ENCODE results near the gene FAM20C.
"Not testable (repeated sequence)": the region's sequence is repeated elsewhere in the genome, so short reads cannot be mapped to it uniquely, and the experiment has no call there.

FAM20C gene

DNA sequence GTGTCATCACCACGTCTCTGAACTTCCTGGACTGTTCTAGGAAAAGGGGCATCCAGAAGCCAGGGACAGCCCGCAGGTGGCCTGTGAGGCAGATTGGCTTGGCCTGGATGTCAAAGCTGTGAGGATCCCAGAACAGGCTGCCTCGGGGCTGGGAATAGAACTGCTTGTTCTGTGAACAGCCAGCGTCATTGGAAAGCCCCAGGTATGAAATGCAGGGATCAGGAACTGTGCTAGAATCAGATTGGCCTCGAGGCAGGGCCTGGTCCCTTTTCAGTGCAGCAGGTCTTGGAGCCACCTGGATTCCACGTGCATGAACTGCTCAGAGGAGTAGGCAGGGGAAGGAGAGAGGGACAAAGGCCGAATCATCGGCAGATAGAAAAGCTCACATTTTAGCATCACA is 44.6 kb downstream of the FAM20C start:
- Mint-ChIP-seq H3K27ac (no peak overlapping the region), H3K4me3 (no peak overlapping the region), H3K4me1 (ENCODE audit: low read depth) (no peaks in the 10 kb centered on the region), H3K36me3 (ENCODE audit: low read depth) (no peaks in the 10 kb centered on the region), H3K9me3 (no peaks in the 10 kb centered on the region), H3K27me3 (ENCODE audit: low read depth) (no peaks in the 10 kb centered on the region)

- Mint-ChIP-seq H3K27me3 (ENCODE audit: low read depth) (no peaks in the 10 kb centered on the region), H3K4me1 (ENCODE audit: low read depth) (no peaks in the 10 kb centered on the region), H3K4me3 (no peak overlapping the region), H3K27ac (no peak overlapping the region), H3K36me3 (ENCODE audit: low read depth) (no peaks in the 10 kb centered on the region), H3K9me3 (no peaks in the 10 kb centered on the region)
Observed at GRCh38 chr7:237385-237784, 45.0 kb downstream of the FAM20C start.

DNA sequence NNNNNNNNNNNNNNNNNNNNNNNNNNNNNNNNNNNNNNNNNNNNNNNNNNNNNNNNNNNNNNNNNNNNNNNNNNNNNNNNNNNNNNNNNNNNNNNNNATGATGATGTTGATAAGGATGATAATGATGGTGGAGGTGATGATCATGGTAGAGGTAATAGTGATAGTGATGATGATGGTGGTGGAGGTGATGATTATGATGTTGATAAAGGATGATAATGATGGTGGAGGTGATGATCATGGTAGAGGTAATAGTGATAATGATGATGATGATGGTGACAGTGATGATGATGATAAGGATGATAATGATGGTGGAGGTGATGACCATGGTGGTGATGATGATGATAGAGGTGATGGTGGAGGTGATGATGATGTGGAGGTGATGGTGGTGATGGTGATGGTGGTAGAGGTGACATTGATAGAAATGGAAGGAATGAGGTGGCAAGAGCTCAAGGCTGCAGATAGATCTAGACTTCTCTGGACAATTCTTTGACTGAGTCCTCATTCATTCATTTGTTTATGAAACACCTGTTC is 47.8 kb downstream of the FAM20C start:
- Mint-ChIP-seq H3K27ac (no peak overlapping the region), H3K4me1 (ENCODE audit: low read depth) (no peaks in the 10 kb centered on the region), H3K9me3 (no peaks in the 10 kb centered on the region), H3K27me3 (ENCODE audit: low read depth) (no peaks in the 10 kb centered on the region), H3K36me3 (ENCODE audit: low read depth) (no peaks in the 10 kb centered on the region), H3K4me3 (no peak overlapping the region)

- H3K9me3 Mint-ChIP-seq, result no peaks in the 10 kb centered on the region
- H3K27ac Mint-ChIP-seq, result no peak overlapping the region
- no peaks in the 10 kb centered on the region for H3K4me1 Mint-ChIP-seq (ENCODE audit: low read depth)
- no peak overlapping the region for H3K4me3 Mint-ChIP-seq
- no peaks in the 10 kb centered on the region for H3K27me3 Mint-ChIP-seq (ENCODE audit: low read depth)
- no peaks in the 10 kb centered on the region for H3K36me3 Mint-ChIP-seq (ENCODE audit: low read depth)
Observed at GRCh38 chr7:240887-241421, 48.6 kb downstream of the FAM20C start.

- Mint-ChIP-seq H3K27me3 (ENCODE audit: low read depth) (no peaks in the 10 kb centered on the region), H3K36me3 (ENCODE audit: low read depth) (no peaks in the 10 kb centered on the region), H3K27ac (no peak overlapping the region), H3K9me3 (no peaks in the 10 kb centered on the region), H3K4me3 (no peak overlapping the region), H3K4me1 (ENCODE audit: low read depth) (no peaks in the 10 kb centered on the region)
Observed at GRCh38 chr7:241513-241912, 49.1 kb downstream of the FAM20C start.

- H3K4me3 Mint-ChIP-seq; H3K4me1 Mint-ChIP-seq (ENCODE audit: low read depth); H3K27me3 Mint-ChIP-seq (ENCODE audit: low read depth): not testable (repeated sequence)
Observed at GRCh38 chr7:242826-243579, 50.6 kb downstream of the FAM20C start.

DNA sequence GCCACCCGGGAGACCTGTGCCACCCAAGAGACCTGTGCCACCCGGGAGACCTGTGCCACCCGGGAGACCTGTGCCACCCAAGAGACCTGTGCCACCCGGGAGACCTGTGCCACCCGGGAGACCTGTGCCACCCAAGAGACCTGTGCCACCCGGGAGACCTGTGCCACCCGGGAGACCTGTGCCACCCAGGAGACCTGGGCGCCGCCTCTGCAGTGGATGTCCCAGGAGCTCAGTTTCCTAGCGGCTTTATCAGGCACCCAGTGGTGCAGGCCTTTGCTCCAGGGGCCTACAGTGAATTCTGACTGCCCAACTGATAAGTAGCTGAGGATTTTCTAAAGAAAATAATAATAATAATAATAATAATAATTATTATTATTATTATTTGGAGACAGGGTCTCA is 51.2 kb downstream of the FAM20C start:
- H3K4me3 Mint-ChIP-seq; H3K9me3 Mint-ChIP-seq; H3K27ac Mint-ChIP-seq; H3K27me3 Mint-ChIP-seq (ENCODE audit: low read depth); H3K4me1 Mint-ChIP-seq (ENCODE audit: low read depth); H3K36me3 Mint-ChIP-seq (ENCODE audit: low read depth): not testable (repeated sequence)

More at GRCh38 chr7:242826-243579, 50.6 kb downstream of the FAM20C start:
- H3K27ac Mint-ChIP-seq; H3K9me3 Mint-ChIP-seq; H3K36me3 Mint-ChIP-seq (ENCODE audit: low read depth): not testable (repeated sequence)

- Mint-ChIP-seq H3K27me3 (ENCODE audit: low read depth) (no peaks in the 10 kb centered on the region), H3K4me1 (ENCODE audit: low read depth) (no peaks in the 10 kb centered on the region), H3K4me3 (no peak overlapping the region), H3K27ac (no peak overlapping the region), H3K9me3 (no peaks in the 10 kb centered on the region), H3K36me3 (ENCODE audit: low read depth) (no peaks in the 10 kb centered on the region)
Observed at GRCh38 chr7:244974-245373, 52.6 kb downstream of the FAM20C start.

DNA sequence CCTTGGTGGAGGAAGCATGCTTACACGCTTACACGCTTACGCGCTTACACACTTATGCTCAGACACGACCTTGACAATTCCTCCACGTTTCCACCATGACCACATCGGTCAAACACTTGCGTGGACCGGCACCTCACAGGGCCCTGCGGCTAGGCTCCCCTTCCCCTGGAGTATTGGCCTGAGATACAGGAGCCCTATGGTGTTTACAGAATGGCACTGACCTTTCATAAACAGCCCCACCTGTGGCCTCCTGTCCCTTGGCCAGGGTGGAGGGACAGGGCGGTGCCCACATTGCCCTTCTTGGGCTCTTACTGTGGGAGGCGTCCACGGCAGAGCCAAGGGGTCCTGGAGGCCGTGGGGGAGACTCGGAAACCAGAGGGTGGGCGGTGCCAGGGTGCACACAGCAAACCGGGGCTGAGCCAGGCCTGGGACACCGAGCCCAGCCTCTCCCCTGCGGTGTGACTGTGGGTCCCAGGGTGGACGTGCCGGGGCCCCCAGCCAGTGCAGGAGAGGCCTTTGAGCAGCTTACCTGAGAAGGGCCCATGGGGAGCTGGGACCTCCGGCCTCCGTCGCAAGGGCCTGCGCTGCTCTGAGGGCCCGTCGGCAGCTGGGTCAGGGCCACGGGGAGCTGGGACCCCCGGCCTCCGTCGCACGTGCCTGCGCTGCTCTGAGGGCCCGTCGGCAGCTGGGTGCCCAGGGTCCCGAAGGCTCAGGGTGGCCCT is 53.4 kb downstream of the FAM20C start:
- Mint-ChIP-seq H3K36me3 (ENCODE audit: low read depth) (no peaks in the 10 kb centered on the region), H3K27me3 (ENCODE audit: low read depth) (no peaks in the 10 kb centered on the region), H3K4me3 (no peak overlapping the region), H3K4me1 (ENCODE audit: low read depth) (no peaks in the 10 kb centered on the region), H3K9me3 (no peaks in the 10 kb centered on the region), H3K27ac (no peak overlapping the region)

GRCh38 chr7:246451-246850 is 54.1 kb downstream of the FAM20C start:
- H3K4me3 Mint-ChIP-seq, result no peak overlapping the region
- no peaks in the 10 kb centered on the region for H3K36me3 Mint-ChIP-seq (ENCODE audit: low read depth)
- H3K27ac Mint-ChIP-seq, result no peak overlapping the region
- no peaks in the 10 kb centered on the region for H3K4me1 Mint-ChIP-seq (ENCODE audit: low read depth)
- H3K27me3 Mint-ChIP-seq (ENCODE audit: low read depth), result no peaks in the 10 kb centered on the region
- H3K9me3 Mint-ChIP-seq, result no peaks in the 10 kb centered on the region

GRCh38 chr7:247181-247580 is 54.8 kb downstream of the FAM20C start:
- Mint-ChIP-seq H3K27me3 (ENCODE audit: low read depth) (no peaks in the 10 kb centered on the region), H3K4me3 (no peak overlapping the region), H3K27ac (no peak overlapping the region), H3K9me3 (no peaks in the 10 kb centered on the region), H3K36me3 (ENCODE audit: low read depth) (no peaks in the 10 kb centered on the region), H3K4me1 (ENCODE audit: low read depth) (no peaks in the 10 kb centered on the region)

GRCh38 chr7:247636-248035 is 55.3 kb downstream of the FAM20C start:
- no peaks in the 10 kb centered on the region for H3K27me3 Mint-ChIP-seq (ENCODE audit: low read depth)
- no peak overlapping the region for H3K4me3 Mint-ChIP-seq
- no peaks in the 10 kb centered on the region for H3K36me3 Mint-ChIP-seq (ENCODE audit: low read depth)
- no peak overlapping the region for H3K27ac Mint-ChIP-seq
- no peaks in the 10 kb centered on the region for H3K4me1 Mint-ChIP-seq (ENCODE audit: low read depth)
- H3K9me3 Mint-ChIP-seq, result no peaks in the 10 kb centered on the region

- H3K9me3 Mint-ChIP-seq, result no peaks in the 10 kb centered on the region
Observed at GRCh38 chr7:248732-249435, 56.5 kb downstream of the FAM20C start.

GRCh38 chr7:249989-250388 is 57.6 kb downstream of the FAM20C start:
- no peaks in the 10 kb centered on the region for H3K27me3 Mint-ChIP-seq (ENCODE audit: low read depth)
- H3K4me3 Mint-ChIP-seq, result no peak overlapping the region
- H3K27ac Mint-ChIP-seq, result no peak overlapping the region
- no peaks in the 10 kb centered on the region for H3K9me3 Mint-ChIP-seq
- H3K36me3 Mint-ChIP-seq (ENCODE audit: low read depth), result no peaks in the 10 kb centered on the region
- no peaks in the 10 kb centered on the region for H3K4me1 Mint-ChIP-seq (ENCODE audit: low read depth)

More at GRCh38 chr7:248732-249435, 56.5 kb downstream of the FAM20C start:
- Mint-ChIP-seq H3K4me3 (no peak overlapping the region), H3K27ac (no peak overlapping the region), H3K27me3 (ENCODE audit: low read depth) (no peaks in the 10 kb centered on the region), H3K36me3 (ENCODE audit: low read depth) (no peaks in the 10 kb centered on the region), H3K4me1 (ENCODE audit: low read depth) (no peaks in the 10 kb centered on the region)

All from T-helper 1 cell treated with Interleukin-12 subunit alpha and Interleukin-12 subunit beta and Interleukin-4 antibody, amounts not matched to agents 30 μg/mL and 1 μg/mL, for 36 hours (primary cell).